SH-SY5Y (cell line): Measurements from ENCODE around the gene TMEM143.

Experiments
- GATA2 ChIP-seq: IDR thresholded peaks from 2 replicates; pipeline ENCODE4 v1.6.1; 2011; ENCODE audit warnings: mild to moderate bottlenecking, low read depth, low read length
- GATA3 ChIP-seq: IDR thresholded peaks from 2 replicates; pipeline ENCODE4 v1.6.1; 2011; ENCODE audit warnings: low read depth, mild to moderate bottlenecking, low read length, moderate library complexity

DNA sequence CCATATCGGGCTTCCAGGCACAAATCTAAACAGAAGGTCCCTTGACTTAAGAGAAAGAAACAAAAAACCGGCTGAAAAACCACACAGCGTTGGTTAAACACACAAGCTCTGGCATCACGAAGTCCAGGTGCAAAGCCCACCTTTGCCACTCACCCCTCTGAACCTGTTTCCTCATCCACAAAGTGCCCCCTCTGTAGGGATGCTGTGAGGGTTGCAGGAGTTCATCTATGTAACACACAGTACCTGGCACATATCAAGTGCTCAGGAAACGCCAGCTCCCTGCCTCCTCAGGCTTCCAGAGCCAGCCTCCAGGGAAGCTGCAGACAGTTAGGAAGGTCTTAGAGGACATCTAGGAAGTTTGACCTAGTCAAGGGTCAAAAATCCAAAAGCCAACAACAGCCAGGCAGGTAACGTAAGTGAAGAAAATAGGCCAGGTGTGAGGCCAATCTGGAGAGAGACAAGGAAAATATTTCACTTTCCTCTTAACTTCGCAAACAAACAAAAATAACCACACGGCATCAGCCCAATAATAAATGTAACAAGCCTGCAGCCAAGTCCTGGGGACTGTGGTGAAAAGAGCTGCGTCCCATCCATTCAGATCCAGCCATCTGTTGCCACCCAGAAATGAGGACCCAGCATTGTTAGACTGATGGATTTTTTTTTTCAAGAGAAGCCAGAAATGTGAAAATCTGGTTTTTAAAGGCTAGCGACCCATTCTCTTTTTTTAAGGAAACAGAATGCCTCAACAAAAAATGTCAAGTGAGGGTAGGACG is 17.6 kb upstream of the TMEM143 start:
- TF ChIP-seq GATA2, result no peak
- TF ChIP-seq GATA3, result no peak
